ENCODE data around the gene PROSER2.
"Not testable (repeated sequence)": the region's sequence is repeated elsewhere in the genome, so short reads cannot be mapped to it uniquely, and the experiment has no call there.

The PROSER2 gene

DNA sequence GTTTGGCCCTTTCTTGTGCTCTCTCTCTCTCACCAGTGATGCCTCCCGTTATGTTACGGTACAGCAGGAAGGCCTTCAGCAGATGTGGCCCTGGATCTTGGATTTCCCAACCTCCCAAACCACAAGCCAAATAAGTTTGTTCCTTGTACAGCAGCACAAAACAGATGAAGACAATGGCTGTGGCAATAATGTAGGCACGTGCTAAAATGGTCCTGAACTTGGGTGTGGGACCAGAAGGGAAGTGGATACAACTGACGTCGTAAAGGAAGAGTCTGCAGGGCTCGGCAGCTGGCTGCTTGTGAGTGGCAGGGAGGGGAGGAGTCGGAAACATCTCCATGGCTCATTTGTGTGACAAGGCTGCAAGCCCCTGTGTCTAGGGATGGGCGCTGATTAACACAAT is 26.8 kb downstream of the PROSER2 start:
- Histone ChIP-seq H3K9ac (ENCODE audit: low read depth in 1 of 2, low read length in 2 of 2) (no peak overlapping the region), H3K27ac (ENCODE audit: low read depth in 2 of 2, low read length in 2 of 2) (no peak overlapping the region), H3K9me3 (ENCODE audit: control insufficient read depth in 2 of 2, low read length in 2 of 2) (no peaks in the 10 kb centered on the region), H3K36me3 (ENCODE audit: control insufficient read depth in 2 of 2, insufficient read depth in 2 of 2, low read length in 2 of 2) (peaks cover 0 to 3% of the 10 kb centered on the region in 2 donors), H3K4me1 (ENCODE audit: control insufficient read depth in 2 of 2, insufficient read depth in 2 of 2, low read length in 2 of 2) (no peaks in the 10 kb centered on the region), H3K4me3 (ENCODE audit: low read length in 2 of 2) (no peak overlapping the region), H3K27me3 (ENCODE audit: control insufficient read depth in 2 of 2, insufficient read depth in 2 of 2, low read length in 2 of 2) (no peaks in the 10 kb centered on the region)

DNA sequence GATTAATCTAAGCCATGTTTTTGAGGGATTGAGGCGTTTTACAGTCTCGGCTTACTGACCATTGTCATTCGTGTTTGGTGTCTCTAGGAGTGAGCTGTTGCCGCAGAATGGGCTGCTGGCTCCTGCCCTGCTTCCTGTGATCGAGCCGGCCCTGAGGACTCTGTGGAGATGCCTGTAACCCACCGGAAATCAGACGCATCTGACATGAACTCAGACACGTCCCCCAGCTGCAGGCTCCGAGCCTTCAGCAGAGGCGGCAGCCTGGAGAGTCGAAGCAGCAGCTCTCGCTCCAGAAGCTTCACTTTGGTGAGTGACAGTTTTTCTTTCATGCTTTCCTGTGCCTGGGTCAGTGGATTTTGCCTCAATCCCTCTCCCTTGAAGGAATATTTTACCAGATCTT is 28.8 kb downstream of the PROSER2 start:
- Histone ChIP-seq H3K9ac (ENCODE audit: low read depth in 1 of 2, low read length in 2 of 2) (no peak overlapping the region), H3K36me3 (ENCODE audit: control insufficient read depth in 2 of 2, insufficient read depth in 2 of 2, low read length in 2 of 2) (peaks cover 0 to 4% of the 10 kb centered on the region in 2 donors), H3K4me1 (ENCODE audit: control insufficient read depth in 2 of 2, insufficient read depth in 2 of 2, low read length in 2 of 2) (no peaks in the 10 kb centered on the region)

DNA sequence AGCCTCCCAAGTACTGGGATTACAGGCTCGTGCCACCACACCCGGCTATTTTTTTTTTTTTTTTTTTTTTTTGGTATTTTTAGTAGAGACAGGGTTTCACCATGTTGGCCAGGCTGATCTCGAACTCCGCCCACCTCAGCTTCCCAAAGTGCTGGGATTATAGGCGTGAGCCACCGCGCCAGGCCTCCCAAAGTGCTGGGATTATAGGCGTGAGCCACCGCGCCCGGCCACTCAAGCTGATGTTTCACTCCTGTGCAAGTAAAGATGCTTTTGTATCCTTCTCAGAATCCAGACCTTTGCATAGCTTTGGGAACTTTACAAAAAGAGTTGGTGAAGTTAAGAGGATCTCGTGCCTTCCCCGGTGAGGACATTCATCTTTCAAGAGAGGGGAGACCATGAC is 29.5 kb downstream of the PROSER2 start:
- H3K27me3 ChIP-seq (ENCODE audit: control insufficient read depth in 2 of 2, insufficient read depth in 2 of 2, low read length in 2 of 2); H3K27ac ChIP-seq (ENCODE audit: low read depth in 2 of 2, low read length in 2 of 2); H3K4me3 ChIP-seq (ENCODE audit: low read length in 2 of 2); H3K4me1 ChIP-seq (ENCODE audit: control insufficient read depth in 2 of 2, insufficient read depth in 2 of 2, low read length in 2 of 2); H3K9ac ChIP-seq (ENCODE audit: low read depth in 1 of 2, low read length in 2 of 2); H3K9me3 ChIP-seq (ENCODE audit: control insufficient read depth in 2 of 2, low read length in 2 of 2); H3K36me3 ChIP-seq (ENCODE audit: control insufficient read depth in 2 of 2, insufficient read depth in 2 of 2, low read length in 2 of 2): not testable (repeated sequence)

More for the DNA sequence above, 28.8 kb downstream of the PROSER2 start:
- Histone ChIP-seq H3K27me3 (ENCODE audit: control insufficient read depth in 2 of 2, insufficient read depth in 2 of 2, low read length in 2 of 2) (no peaks in the 10 kb centered on the region), H3K9me3 (ENCODE audit: control insufficient read depth in 2 of 2, low read length in 2 of 2) (no peaks in the 10 kb centered on the region), H3K4me3 (ENCODE audit: low read length in 2 of 2) (no peak overlapping the region), H3K27ac (ENCODE audit: low read depth in 2 of 2, low read length in 2 of 2) (no peak overlapping the region)

DNA sequence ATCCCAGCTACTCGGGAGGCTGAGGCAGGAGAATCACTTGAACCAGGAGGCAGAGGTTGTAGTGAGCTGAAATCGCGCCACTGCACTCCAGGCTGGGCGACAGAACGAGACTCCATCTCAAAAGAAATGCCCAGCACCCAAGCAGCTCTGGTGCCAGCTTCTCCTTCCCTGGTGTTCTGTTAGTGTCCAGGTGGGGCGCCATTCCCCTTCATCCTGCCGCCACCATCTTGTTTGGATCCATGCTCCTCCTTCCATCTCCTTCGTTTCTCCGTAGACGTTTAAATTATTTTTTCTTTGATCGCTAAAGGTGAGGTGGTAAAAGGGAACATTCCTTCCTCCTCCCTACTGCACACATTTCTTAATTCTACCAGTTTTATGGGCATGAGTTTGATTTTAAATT is 30.3 kb downstream of the PROSER2 start:
- H3K4me1 ChIP-seq (ENCODE audit: control insufficient read depth in 2 of 2, insufficient read depth in 2 of 2, low read length in 2 of 2) = no peaks in the 10 kb centered on the region
- H3K4me3 ChIP-seq (ENCODE audit: low read length in 2 of 2) = no peak overlapping the region
- no peaks in the 10 kb centered on the region for H3K9me3 ChIP-seq (ENCODE audit: control insufficient read depth in 2 of 2, low read length in 2 of 2)
- H3K27me3 ChIP-seq (ENCODE audit: control insufficient read depth in 2 of 2, insufficient read depth in 2 of 2, low read length in 2 of 2) = no peaks in the 10 kb centered on the region
- no peak overlapping the region for H3K9ac ChIP-seq (ENCODE audit: low read depth in 1 of 2, low read length in 2 of 2)
- peaks cover 0 to 7% of the 10 kb centered on the region in 2 donors for H3K36me3 ChIP-seq (ENCODE audit: control insufficient read depth in 2 of 2, insufficient read depth in 2 of 2, low read length in 2 of 2)
- H3K27ac ChIP-seq (ENCODE audit: low read depth in 2 of 2, low read length in 2 of 2) = no peak overlapping the region

DNA sequence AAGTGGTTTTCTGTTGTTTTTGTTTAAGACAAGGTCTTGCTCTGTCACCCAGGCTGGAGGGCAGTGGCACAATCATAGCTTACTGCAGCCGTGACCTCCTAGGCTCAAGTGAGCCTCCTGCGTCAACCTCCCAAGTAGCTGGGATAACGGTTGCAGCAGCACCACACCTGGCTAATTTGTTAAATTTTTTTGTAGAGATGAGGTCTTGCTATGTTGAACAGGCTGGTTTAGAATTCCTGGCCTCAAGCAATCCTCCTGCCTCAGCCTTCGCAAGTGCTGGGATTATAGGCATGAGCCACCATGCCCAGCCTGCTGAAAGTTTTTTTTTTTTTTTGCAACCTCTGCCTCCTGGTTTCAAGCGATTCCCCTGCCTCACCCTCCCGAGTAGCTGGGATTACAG is 31.1 kb downstream of the PROSER2 start:
- Histone ChIP-seq H3K9ac (ENCODE audit: low read depth in 1 of 2, low read length in 2 of 2) (no peak overlapping the region), H3K27me3 (ENCODE audit: control insufficient read depth in 2 of 2, insufficient read depth in 2 of 2, low read length in 2 of 2) (no peaks in the 10 kb centered on the region), H3K9me3 (ENCODE audit: control insufficient read depth in 2 of 2, low read length in 2 of 2) (no peaks in the 10 kb centered on the region), H3K4me1 (ENCODE audit: control insufficient read depth in 2 of 2, insufficient read depth in 2 of 2, low read length in 2 of 2) (no peaks in the 10 kb centered on the region), H3K4me3 (ENCODE audit: low read length in 2 of 2) (no peak overlapping the region), H3K36me3 (ENCODE audit: control insufficient read depth in 2 of 2, insufficient read depth in 2 of 2, low read length in 2 of 2) (peaks cover 0 to 7% of the 10 kb centered on the region in 2 donors), H3K27ac (ENCODE audit: low read depth in 2 of 2, low read length in 2 of 2) (no peak overlapping the region)

DNA sequence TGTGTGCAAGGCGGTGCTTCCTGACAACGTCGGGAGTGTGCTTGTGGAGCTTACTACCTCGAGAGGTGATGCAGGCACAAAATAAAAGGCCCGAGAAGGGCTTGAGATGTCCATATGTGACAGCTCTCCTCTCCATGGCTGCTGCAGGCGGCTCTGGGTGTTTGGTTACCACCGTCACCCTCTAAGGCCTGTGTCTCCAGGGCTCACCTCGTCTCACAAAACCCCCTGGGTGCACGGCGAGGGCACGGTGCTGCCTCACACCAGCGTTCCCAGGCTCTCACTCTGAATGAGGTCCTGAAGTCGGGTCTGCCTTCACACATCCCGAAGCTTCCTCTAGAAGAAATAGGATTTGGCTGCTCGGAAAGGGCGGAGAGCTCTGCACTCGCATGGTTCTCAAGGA is 32.9 kb downstream of the PROSER2 start:
- no peaks in the 10 kb centered on the region for H3K27me3 ChIP-seq (ENCODE audit: control insufficient read depth in 2 of 2, insufficient read depth in 2 of 2, low read length in 2 of 2)
- no peak overlapping the region for H3K27ac ChIP-seq (ENCODE audit: low read depth in 2 of 2, low read length in 2 of 2)
- H3K4me1 ChIP-seq (ENCODE audit: control insufficient read depth in 2 of 2, insufficient read depth in 2 of 2, low read length in 2 of 2) = no peaks in the 10 kb centered on the region
- peaks cover under 1 to 7% of the 10 kb centered on the region in 2 donors for H3K36me3 ChIP-seq (ENCODE audit: control insufficient read depth in 2 of 2, insufficient read depth in 2 of 2, low read length in 2 of 2)
- no peaks in the 10 kb centered on the region for H3K9me3 ChIP-seq (ENCODE audit: control insufficient read depth in 2 of 2, low read length in 2 of 2)
- H3K9ac ChIP-seq (ENCODE audit: low read depth in 1 of 2, low read length in 2 of 2) = no peak overlapping the region
- no peak overlapping the region for H3K4me3 ChIP-seq (ENCODE audit: low read length in 2 of 2)

DNA sequence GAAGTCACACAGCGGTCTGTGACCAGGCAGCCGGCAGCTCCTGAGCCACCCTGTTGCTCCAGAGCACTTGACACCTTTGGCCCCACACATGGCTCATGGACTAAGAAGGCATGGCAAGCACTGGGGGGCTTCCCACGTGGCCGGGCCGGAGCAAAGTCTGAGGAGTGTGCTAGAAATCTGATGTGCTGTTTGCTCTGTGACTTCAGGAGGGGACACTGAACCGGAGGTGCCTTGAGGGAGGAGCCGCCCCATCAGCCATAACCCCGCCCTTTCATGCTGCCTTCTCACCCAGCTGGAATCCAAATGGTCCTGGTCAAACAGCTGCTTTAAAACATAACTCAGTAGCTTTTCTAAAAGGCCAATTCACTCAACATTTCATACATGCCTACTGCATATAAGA is 33.5 kb downstream of the PROSER2 start:
- Histone ChIP-seq H3K9ac (ENCODE audit: low read depth in 1 of 2, low read length in 2 of 2) (no peak overlapping the region), H3K27me3 (ENCODE audit: control insufficient read depth in 2 of 2, insufficient read depth in 2 of 2, low read length in 2 of 2) (no peaks in the 10 kb centered on the region), H3K36me3 (ENCODE audit: control insufficient read depth in 2 of 2, insufficient read depth in 2 of 2, low read length in 2 of 2) (peaks cover 2 to 7% of the 10 kb centered on the region in 2 donors), H3K9me3 (ENCODE audit: control insufficient read depth in 2 of 2, low read length in 2 of 2) (no peaks in the 10 kb centered on the region), H3K27ac (ENCODE audit: low read depth in 2 of 2, low read length in 2 of 2) (no peak overlapping the region), H3K4me3 (ENCODE audit: low read length in 2 of 2) (no peak overlapping the region), H3K4me1 (ENCODE audit: control insufficient read depth in 2 of 2, insufficient read depth in 2 of 2, low read length in 2 of 2) (no peaks in the 10 kb centered on the region)

DNA sequence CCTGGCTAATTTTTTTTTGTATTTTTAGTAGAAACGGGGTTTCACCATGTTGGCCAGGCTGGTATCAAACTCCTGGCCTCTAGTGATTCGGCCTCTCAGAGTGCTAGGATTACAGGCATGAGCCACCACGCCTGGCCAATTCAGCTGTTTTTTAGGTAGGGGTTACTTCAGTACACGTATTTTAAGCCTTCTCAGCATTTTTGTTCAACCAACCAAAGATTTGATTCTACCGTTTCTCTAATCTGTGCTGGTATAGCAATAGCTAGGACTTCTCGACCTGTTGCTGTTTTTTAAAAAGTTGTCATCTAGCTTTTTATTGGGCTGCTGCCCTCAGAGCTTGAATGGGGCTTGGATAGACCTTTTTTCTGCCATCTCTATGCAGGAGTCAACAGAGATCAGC is 34.9 kb downstream of the PROSER2 start:
- Histone ChIP-seq H3K27me3 (ENCODE audit: control insufficient read depth in 2 of 2, insufficient read depth in 2 of 2, low read length in 2 of 2) (no peaks in the 10 kb centered on the region), H3K27ac (ENCODE audit: low read depth in 2 of 2, low read length in 2 of 2) (no peak overlapping the region), H3K4me3 (ENCODE audit: low read length in 2 of 2) (no peak overlapping the region), H3K9me3 (ENCODE audit: control insufficient read depth in 2 of 2, low read length in 2 of 2) (no peaks in the 10 kb centered on the region), H3K4me1 (ENCODE audit: control insufficient read depth in 2 of 2, insufficient read depth in 2 of 2, low read length in 2 of 2) (no peaks in the 10 kb centered on the region), H3K9ac (ENCODE audit: low read depth in 1 of 2, low read length in 2 of 2) (no peak overlapping the region), H3K36me3 (ENCODE audit: control insufficient read depth in 2 of 2, insufficient read depth in 2 of 2, low read length in 2 of 2) (peaks cover 2 to 4% of the 10 kb centered on the region in 2 donors)

DNA sequence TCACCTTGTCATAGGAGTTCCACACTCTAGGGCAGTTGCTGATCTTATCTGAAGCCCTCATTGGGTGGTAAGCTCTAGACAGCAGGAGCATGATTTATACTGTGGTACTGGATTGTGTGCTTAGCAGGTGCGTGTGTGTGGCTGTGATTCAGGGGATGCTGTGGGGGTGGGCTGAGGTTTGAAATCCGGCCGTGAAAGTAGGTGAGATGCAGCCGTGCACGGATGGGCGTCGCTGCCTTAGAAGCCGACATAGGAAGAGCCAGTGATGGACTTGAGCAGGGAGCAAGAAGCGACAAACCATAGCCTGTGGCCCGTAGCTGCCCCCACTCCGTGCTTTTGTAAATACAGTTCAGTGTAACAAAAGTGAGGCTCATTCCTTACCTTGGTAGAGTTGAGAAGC is 38.2 kb downstream of the PROSER2 start:
- H3K27me3 ChIP-seq (ENCODE audit: control insufficient read depth in 2 of 2, insufficient read depth in 2 of 2, low read length in 2 of 2) = no peaks in the 10 kb centered on the region
- peaks cover 2 to 4% of the 10 kb centered on the region in 2 donors for H3K36me3 ChIP-seq (ENCODE audit: control insufficient read depth in 2 of 2, insufficient read depth in 2 of 2, low read length in 2 of 2)
- no peak overlapping the region for H3K27ac ChIP-seq (ENCODE audit: low read depth in 2 of 2, low read length in 2 of 2)
- no peaks in the 10 kb centered on the region for H3K4me1 ChIP-seq (ENCODE audit: control insufficient read depth in 2 of 2, insufficient read depth in 2 of 2, low read length in 2 of 2)
- H3K9ac ChIP-seq (ENCODE audit: low read depth in 1 of 2, low read length in 2 of 2) = no peak overlapping the region
- H3K9me3 ChIP-seq (ENCODE audit: control insufficient read depth in 2 of 2, low read length in 2 of 2) = no peaks in the 10 kb centered on the region
- H3K4me3 ChIP-seq (ENCODE audit: low read length in 2 of 2) = no peak overlapping the region

DNA sequence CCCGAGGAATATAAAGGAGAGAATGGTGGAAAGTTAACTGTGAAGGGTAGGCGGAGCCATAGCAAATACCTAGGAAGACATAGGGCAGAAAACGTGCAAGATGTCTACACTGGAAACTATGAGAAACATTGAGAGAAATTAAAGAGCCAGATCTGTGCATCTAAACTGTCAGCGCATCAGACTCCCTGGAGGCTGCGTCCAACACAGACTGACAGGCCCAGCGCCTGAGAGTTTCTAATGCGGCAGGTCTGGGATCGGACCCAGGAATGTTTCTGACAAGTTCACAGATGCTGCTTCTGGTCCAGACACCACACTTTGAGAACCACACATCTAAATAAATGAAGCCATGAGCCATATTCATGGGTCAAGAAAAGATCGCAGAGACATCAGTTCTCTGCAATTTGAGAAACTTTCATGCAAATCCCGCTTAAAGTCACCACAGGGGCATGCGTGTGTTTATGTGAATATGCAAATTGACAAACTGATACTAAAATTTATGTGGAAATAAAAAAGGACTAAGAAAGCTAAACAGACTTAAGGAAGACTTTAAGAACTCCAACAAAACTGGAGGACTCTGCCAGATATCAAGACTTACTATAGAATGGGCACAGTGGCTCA is 38.8 kb downstream of the PROSER2 start:
- Histone ChIP-seq H3K36me3 (ENCODE audit: control insufficient read depth in 2 of 2, insufficient read depth in 2 of 2, low read length in 2 of 2) (peaks cover 2 to 5% of the 10 kb centered on the region in 2 donors), H3K4me1 (ENCODE audit: control insufficient read depth in 2 of 2, insufficient read depth in 2 of 2, low read length in 2 of 2) (no peaks in the 10 kb centered on the region), H3K27me3 (ENCODE audit: control insufficient read depth in 2 of 2, insufficient read depth in 2 of 2, low read length in 2 of 2) (no peaks in the 10 kb centered on the region), H3K4me3 (ENCODE audit: low read length in 2 of 2) (no peak overlapping the region), H3K9ac (ENCODE audit: low read depth in 1 of 2, low read length in 2 of 2) (no peak overlapping the region), H3K27ac (ENCODE audit: low read depth in 2 of 2, low read length in 2 of 2) (no peak overlapping the region), H3K9me3 (ENCODE audit: control insufficient read depth in 2 of 2, low read length in 2 of 2) (no peaks in the 10 kb centered on the region)

Measured in mucosa of rectum (tissue), 2 donors.